HepG2 (cell line): ENCODE data around the gene ERBB3. TPM values are rescaled to one million over a fixed set of nuclear protein-coding genes. Genes with fewer than 3 reads are reported as not detected.
A peak's percentile ranks its signal among the peaks of the same experiment; 100 is the strongest.

Experiments
- BCLAF1 ChIP-seq: fragments of 450-650 bp; IDR thresholded peaks from 2 replicates; pipeline ENCODE4 v1.6.1; 2017; ENCODE audit warnings: mild to moderate bottlenecking
- FOXO4 ChIP-seq: sonication (generic); formaldehyde crosslinking; conservative IDR thresholded peaks from 2 replicates; pipeline ENCODE4 v1.8.1; 2023; ENCODE audit warnings: missing genetic modification reagents
- RAD51 ChIP-seq: fragments of 450-650 bp; IDR thresholded peaks from 2 replicates; pipeline ENCODE4 v1.6.1; 2016; ENCODE audit warnings: borderline replicate concordance
- RARA ChIP-seq: IDR thresholded peaks from 2 replicates; pipeline ENCODE4 v1.6.1; 2016; ENCODE audit warnings: missing genetic modification reagents, missing compliant biosample characterization
- REXO4 ChIP-seq: sonication (generic); formaldehyde crosslinking; IDR thresholded peaks from 2 replicates; pipeline ENCODE4 v1.8.0; 2022; ENCODE audit warnings: missing genetic modification reagents, mild to moderate bottlenecking, borderline replicate concordance
- RORA ChIP-seq: sonication (generic); formaldehyde crosslinking; IDR thresholded peaks from 2 replicates; pipeline ENCODE4 v1.5.0; 2020; ENCODE audit warnings: mild to moderate bottlenecking, missing genetic modification reagents, moderate library complexity
- SMAD9 ChIP-seq: sonication (generic); formaldehyde crosslinking; IDR thresholded peaks from 2 replicates; pipeline ENCODE4 v1.5.1; 2020; ENCODE audit warnings: mild to moderate bottlenecking, missing genetic modification reagents
- ZBTB10 ChIP-seq: sonication (generic); formaldehyde crosslinking; IDR thresholded peaks from 2 replicates; pipeline ENCODE4 v1.4.0; 2020; ENCODE audit warnings: missing genetic modification reagents, borderline replicate concordance
- ZBTB20 ChIP-seq: sonication (generic); formaldehyde crosslinking; IDR thresholded peaks from 2 replicates; pipeline ENCODE4 v1.8.1; 2023; ENCODE audit warnings: missing genetic modification reagents, low read depth, mild to moderate bottlenecking, borderline replicate concordance
- ZFP36L1 ChIP-seq: sonication (generic); formaldehyde crosslinking; IDR thresholded peaks from 2 replicates; pipeline ENCODE4 v1.8.0; 2022; ENCODE audit warnings: mild to moderate bottlenecking, missing genetic modification reagents, moderate library complexity
- ZNF230 ChIP-seq: sonication (generic); formaldehyde crosslinking; IDR thresholded peaks from 2 replicates; pipeline ENCODE4 v1.4.0; 2020; ENCODE audit warnings: mild to moderate bottlenecking, missing genetic modification reagents
- ZNF343 ChIP-seq: sonication (generic); formaldehyde crosslinking; IDR thresholded peaks from 2 replicates; pipeline ENCODE4 v1.4.0; 2020; ENCODE audit warnings: mild to moderate bottlenecking, missing genetic modification reagents
- ZNF382 ChIP-seq: sonication (generic); formaldehyde crosslinking; IDR thresholded peaks from 2 replicates; pipeline ENCODE4 v1.5.0; 2020; ENCODE audit warnings: missing genetic modification reagents, mild to moderate bottlenecking, borderline replicate concordance
- ZNF546 ChIP-seq: sonication (generic); formaldehyde crosslinking; conservative IDR thresholded peaks from 2 replicates; pipeline ENCODE4 v1.8.1; 2023; ENCODE audit warnings: mild to moderate bottlenecking, missing genetic modification reagents
- ZNF605 ChIP-seq: sonication (generic); formaldehyde crosslinking; IDR thresholded peaks from 2 replicates; pipeline ENCODE4 v1.8.0; 2022; ENCODE audit warnings: mild to moderate bottlenecking, missing genetic modification reagents
- ZNF747 ChIP-seq: sonication (generic); formaldehyde crosslinking; IDR thresholded peaks from 2 replicates; pipeline ENCODE4 v1.8.1; 2023; ENCODE audit warnings: missing genetic modification reagents, mild to moderate bottlenecking, borderline replicate concordance
- polyA plus RNA-seq, 8 experiments: library from polyadenylated mRNA; depleted of rRNA in 3 of 8; stranded (reverse) in 7 of 8; unstranded in 1 of 8; fragments of >200 nt; fragmentation: Illumina TruSeq in 4 of 8; extraction: Trizol in 4 of 8; gene quantifications; 2 replicates each; pipeline versions ENCODE4 v1.2.1 to v1.2.3, GENCODE V29; 2011 to 2016; ENCODE audit warnings: low read depth in 4 of 8, missing spikeins in 1 of 8, mixed read lengths in 1 of 8; ENCODE audit not compliant: insufficient read depth in 1 of 8
- total RNA-seq, 5 experiments: library from RNA; depleted of rRNA; stranded (reverse); fragments of >200 nt; fragmentation: Illumina TruSeq; extraction: Trizol; gene quantifications; 2 replicates each; pipeline ENCODE4 v1.2.3, GENCODE V29; 2016; ENCODE audit warnings: low read depth in 1 of 5
- TF ChIP-seq, protein P1 (sequence below): sonication (generic); formaldehyde crosslinking; conservative IDR thresholded peaks from 2 replicates; pipeline ENCODE4 v1.4.0; 2020; ENCODE audit warnings: missing genetic modification reagents
- TF ChIP-seq, protein P2 (sequence below): IDR thresholded peaks from 2 replicates; pipeline ENCODE4 v1.6.1; 2016; ENCODE audit warnings: low read depth, control low read depth

ERBB3 gene
- total and polyA plus RNA-seq, 2 of the 13 experiments (the other 11 are each of a cell fraction or from before 2014, with no cell fraction given), result 93.6 to 358 TPM

DNA sequence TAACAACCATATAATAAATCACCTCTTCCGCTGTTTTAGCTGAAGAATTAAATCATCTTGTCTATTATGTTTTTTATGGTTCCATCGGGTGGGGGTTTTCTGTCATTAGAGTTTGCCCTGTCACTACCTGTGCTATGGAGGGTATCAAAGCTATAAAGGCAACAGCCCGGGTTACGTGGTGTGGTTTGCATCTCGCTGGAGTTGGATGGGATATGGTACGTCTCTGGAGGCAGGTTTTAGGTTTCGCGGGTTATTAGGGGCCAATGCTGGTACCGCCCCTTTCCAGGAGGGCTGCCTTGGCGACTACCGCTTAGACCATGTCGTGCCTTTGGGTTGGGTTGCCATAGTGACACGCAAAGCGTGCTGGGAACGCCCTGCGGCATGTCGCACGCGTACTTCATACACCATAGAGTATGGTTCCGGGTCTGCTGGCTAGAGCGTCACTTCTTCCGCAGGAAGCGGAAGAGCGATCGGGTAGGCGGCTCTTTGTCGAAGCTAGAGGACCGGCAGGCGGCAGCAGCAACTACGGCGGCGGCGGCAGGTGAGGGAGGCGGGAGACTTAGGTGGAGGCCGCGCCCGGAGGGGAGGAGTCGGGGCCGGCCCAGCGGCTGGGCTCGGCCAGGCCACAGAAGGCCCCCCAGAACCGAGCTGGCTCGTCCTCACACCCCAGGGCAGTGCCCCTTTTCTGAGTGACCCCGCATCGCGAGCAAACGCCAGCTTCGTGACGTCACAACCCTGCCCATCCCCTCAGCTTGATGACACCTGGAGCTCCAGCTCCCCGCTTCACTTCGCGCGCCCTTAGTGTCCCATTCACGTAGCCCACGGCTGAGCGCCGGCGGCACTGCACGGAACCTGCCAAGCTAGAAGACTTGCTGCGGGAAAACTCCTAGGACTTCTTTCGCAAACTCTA is 38.1 kb downstream of the ERBB3 start, which contains the start of gene ZC3H10 (continued):
- TF ChIP-seq ZNF382 (CRISPR knock-in tag), result no peak
- no peak for TF ChIP-seq RORA (CRISPR knock-in tag)
- TF ChIP-seq ZNF546 (CRISPR knock-in tag), result no peak
- TF ChIP-seq REXO4 (CRISPR knock-in tag), result no peak
- no peak for TF ChIP-seq ZFP36L1 (CRISPR knock-in tag)
- TF ChIP-seq, protein P1, sequence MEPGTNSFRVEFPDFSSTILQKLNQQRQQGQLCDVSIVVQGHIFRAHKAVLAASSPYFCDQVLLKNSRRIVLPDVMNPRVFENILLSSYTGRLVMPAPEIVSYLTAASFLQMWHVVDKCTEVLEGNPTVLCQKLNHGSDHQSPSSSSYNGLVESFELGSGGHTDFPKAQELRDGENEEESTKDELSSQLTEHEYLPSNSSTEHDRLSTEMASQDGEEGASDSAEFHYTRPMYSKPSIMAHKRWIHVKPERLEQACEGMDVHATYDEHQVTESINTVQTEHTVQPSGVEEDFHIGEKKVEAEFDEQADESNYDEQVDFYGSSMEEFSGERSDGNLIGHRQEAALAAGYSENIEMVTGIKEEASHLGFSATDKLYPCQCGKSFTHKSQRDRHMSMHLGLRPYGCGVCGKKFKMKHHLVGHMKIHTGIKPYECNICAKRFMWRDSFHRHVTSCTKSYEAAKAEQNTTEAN (CRISPR knock-in tag), result no peak; the same call in 1 of the 2 replicates
- TF ChIP-seq FOXO4 (CRISPR knock-in tag), result no peak
- TF ChIP-seq BCLAF1, result no peak
- 0 out of 2 replicates have a peak, but pooled peaks have one; percentile 60 for TF ChIP-seq ZBTB10 (CRISPR knock-in tag)
- TF ChIP-seq ZNF747 (CRISPR knock-in tag), result peak; percentile 97; the same call in 1 of the 2 replicates
- TF ChIP-seq, protein P2, sequence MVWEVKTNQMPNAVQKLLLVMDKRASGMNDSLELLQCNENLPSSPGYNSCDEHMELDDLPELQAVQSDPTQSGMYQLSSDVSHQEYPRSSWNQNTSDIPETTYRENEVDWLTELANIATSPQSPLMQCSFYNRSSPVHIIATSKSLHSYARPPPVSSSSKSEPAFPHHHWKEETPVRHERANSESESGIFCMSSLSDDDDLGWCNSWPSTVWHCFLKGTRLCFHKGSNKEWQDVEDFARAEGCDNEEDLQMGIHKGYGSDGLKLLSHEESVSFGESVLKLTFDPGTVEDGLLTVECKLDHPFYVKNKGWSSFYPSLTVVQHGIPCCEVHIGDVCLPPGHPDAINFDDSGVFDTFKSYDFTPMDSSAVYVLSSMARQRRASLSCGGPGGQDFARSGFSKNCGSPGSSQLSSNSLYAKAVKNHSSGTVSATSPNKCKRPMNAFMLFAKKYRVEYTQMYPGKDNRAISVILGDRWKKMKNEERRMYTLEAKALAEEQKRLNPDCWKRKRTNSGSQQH (CRISPR knock-in tag), result peak; percentile 85
- TF ChIP-seq RAD51, result no peak
- TF ChIP-seq ZBTB20, result peak; percentile 76
- peak; percentile 55; the same call in 1 of the 2 replicates for TF ChIP-seq ZNF343
- TF ChIP-seq ZNF605 (CRISPR knock-in tag), result peak; percentile 91
- TF ChIP-seq RARA, result peak; percentile 39; the same call in 1 of the 2 replicates
- no peak; the same call in 1 of the 2 replicates for TF ChIP-seq ZNF230 (CRISPR knock-in tag)
- no peak for TF ChIP-seq SMAD9 (CRISPR knock-in tag)
